Measurements from ENCODE around the gene KCTD1. TPM values are rescaled to one million over a fixed set of nuclear protein-coding genes. Genes with fewer than 3 reads are reported as not detected.
A peak's percentile ranks its signal among the peaks of the same experiment; 100 is the strongest.

KCTD1 gene
- total RNA-seq, 2 experiments from 2014 or later = 3.0 to 3.5 TPM

DNA sequence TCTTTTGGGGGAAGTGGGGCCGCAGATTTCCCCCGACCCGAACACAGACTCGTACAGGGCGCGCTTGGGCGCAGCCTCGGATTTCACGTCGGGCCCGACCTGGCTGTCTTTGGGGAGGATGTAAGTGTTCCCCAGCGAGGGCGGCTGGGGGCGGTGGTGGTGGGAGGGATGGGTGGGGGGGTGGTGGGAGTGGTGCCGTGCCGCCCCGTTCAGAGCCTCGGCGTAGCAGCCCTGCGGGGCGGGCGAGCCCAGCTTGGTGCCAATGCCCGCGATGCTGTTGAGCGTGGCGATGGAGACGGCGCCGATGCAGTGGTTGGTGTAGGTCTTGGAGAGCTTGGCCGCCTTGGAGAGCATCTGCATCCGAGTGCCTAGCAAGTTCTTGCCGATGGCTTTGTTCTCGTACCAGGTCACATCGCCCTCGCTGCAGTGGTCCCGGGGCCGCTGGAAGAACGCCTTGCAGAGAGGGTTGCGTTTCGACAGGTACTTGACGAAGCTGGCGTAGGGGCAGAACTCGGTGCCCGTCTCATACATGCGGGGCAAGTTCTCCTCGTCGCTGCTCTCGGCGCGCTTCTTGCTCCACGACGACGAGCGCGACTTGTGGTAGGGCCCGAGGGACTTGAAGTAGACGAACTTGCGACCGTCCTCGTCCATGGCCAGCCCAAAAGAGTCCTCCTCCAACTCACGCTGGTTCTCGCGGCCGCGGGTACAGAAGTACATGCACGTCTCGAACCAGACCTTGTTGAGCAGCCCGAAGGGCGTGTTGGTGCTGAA lies 1.3 kb downstream of the KCTD1 start:
- Mint-ChIP-seq H3K27ac (no peak overlapping the region), H3K27me3 (ENCODE audit: low read depth) (peaks cover 24% of the 10 kb centered on the region), H3K4me3 (peak overlapping the region; percentile 68), H3K36me3 (ENCODE audit: low read depth) (peaks cover 4% of the 10 kb centered on the region), H3K4me1 (ENCODE audit: low read depth) (peaks cover 26% of the 10 kb centered on the region), H3K9me3 (ENCODE audit: insufficient read depth) (no peaks in the 10 kb centered on the region)
- DNase-seq (no peak), ATAC-seq (no peak)
- ChIA-PET POLR2A (no interaction called here), CTCF (interaction anchor here (0.6 to 2.3 kb wide), 5 partner anchors 10 to 163 kb away, joined by 3 to 13 read pairs (median 5); no protein-coding TSS in a partner anchor)

DNA sequence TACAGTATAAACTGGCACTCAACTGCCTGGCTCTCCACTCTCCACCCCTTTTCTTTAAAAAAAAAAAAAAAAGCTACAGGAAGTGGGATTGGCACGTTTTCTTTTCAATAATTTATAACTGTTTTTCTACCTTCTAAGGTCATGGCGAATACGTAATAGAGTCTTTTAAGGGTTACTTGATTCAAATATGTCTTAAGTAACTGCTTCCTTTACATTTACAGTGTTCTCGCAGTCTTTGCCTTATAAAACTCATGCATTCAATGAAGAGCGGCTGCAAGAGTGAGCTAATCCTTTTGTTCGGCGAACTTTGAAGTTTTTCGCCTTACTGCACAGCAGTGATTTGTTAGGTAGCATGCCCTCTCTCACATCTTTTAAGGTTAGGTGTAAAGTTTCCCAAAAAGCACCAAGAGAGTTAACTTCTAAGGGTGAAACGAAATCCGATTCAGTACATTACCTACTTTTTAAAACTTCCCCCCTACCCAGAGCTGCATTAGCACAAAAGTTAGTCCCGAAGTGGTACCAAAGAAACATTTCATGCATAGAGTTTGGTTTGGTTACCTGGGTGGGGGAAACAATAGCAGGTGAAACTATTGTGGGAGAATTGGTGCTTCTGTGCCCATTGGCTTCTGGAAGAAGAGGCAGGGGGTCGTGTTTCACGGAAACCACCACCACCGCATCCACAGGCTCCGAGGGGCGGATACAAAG lies 2.0 kb downstream of the KCTD1 start:
- Mint-ChIP-seq H3K36me3 (ENCODE audit: low read depth) (peaks cover 4% of the 10 kb centered on the region), H3K27ac (no peak overlapping the region), H3K27me3 (ENCODE audit: low read depth) (peaks cover 17% of the 10 kb centered on the region), H3K9me3 (ENCODE audit: insufficient read depth) (no peaks in the 10 kb centered on the region), H3K4me3 (peak overlapping the region; percentile 25), H3K4me1 (ENCODE audit: low read depth) (peaks cover 26% of the 10 kb centered on the region)
- POLR2A ChIA-PET = no interaction called here
- CTCF ChIA-PET = no interaction called here
- no peak for DNase-seq
- ATAC-seq = no peak

DNA sequence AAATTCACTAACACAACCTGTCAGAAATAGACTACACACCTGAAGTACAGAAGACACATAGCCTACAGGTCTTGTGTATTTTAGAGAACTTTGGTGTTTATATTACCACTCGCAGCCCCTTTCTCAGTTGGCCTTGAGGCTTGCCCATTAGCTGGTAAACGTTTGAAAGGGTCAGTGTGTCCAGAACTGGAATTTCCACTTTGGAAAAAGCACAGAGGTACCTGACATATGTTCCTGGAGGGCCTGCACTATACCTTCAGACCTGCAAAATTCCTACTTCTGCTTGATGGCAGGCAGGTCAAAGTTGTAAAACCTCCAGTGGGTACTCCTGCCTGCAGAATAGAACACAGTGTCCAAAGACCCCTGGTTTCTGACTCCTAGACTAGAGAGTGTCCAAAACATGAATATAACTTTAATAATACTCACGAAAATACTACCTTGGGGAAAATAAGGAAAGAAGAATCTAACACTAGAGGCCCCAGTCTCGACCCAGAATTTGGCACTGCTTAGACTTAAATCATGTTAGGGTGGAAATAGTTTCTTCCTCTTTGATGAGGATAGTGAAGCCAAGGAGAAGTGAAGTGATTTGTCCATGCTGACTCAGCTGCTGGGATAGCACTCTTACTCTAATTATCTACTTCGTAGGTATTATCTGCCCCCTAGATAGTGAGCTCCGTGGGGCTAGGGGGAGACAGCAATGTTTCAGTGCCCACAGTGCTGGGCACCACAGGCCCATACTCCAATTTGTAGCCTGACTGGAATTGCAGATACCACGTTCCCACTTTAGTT lies 2.8 kb downstream of the KCTD1 start:
- no peak overlapping the region for H3K4me3 Mint-ChIP-seq
- H3K4me1 Mint-ChIP-seq (ENCODE audit: low read depth) = peaks cover 25% of the 10 kb centered on the region
- ChIA-PET CTCF (no interaction called here), POLR2A (no interaction called here)
- peaks cover 4% of the 10 kb centered on the region for H3K36me3 Mint-ChIP-seq (ENCODE audit: low read depth)
- DNase-seq (no peak), ATAC-seq (no peak)
- no peaks in the 10 kb centered on the region for H3K9me3 Mint-ChIP-seq (ENCODE audit: insufficient read depth)
- peaks cover 12% of the 10 kb centered on the region for H3K27me3 Mint-ChIP-seq (ENCODE audit: low read depth)
- H3K27ac Mint-ChIP-seq = no peak overlapping the region

DNA sequence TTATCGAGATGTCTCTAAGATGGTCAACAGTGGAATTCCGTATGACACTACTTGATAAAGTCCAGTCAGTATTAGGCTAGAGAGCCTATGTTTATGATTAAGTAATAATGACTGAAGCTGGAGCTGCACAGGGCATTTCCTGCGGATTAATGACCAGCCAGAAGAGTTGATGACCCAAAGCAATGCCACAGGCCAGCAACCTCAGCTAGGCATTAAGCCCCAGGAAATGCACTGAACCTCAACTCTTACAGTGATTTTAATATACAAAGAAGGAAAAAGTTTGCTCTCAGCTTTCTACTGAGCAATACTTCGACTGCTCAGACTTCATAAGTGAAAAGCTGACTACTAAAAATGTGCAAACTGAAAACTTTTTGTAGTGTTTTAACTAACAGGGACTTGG lies 3.9 kb downstream of the KCTD1 start:
- H3K4me1 Mint-ChIP-seq (ENCODE audit: low read depth) = peaks cover 18% of the 10 kb centered on the region
- no peak overlapping the region for H3K27ac Mint-ChIP-seq
- POLR2A ChIA-PET = no interaction called here
- no peaks in the 10 kb centered on the region for H3K9me3 Mint-ChIP-seq (ENCODE audit: insufficient read depth)
- H3K27me3 Mint-ChIP-seq (ENCODE audit: low read depth) = peaks cover 3% of the 10 kb centered on the region
- no peak overlapping the region for H3K4me3 Mint-ChIP-seq
- DNase-seq = no peak
- CTCF ChIA-PET = no interaction called here
- ATAC-seq = no peak
- peaks cover 4% of the 10 kb centered on the region for H3K36me3 Mint-ChIP-seq (ENCODE audit: low read depth)

DNA sequence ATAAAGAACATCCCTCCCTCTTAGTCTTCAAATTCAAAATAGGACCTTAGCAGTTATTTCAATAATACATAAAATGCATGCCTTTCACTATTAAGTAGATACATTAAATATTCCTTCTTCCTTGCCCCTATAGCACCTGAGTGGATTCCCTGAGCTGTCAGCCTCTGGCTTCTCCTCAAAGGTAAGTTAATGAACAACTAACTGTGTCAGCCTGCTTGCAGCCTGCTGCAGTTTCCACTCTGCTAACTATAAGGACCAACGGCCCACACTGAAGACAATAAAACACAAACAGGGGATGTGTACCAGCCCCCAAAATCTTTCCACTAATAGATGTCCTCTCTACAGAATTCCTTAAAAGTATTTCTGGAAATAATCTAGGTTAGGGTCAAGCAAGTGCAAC lies 5.0 kb downstream of the KCTD1 start:
- Mint-ChIP-seq H3K36me3 (ENCODE audit: low read depth) (peaks cover 4% of the 10 kb centered on the region), H3K9me3 (ENCODE audit: insufficient read depth) (no peaks in the 10 kb centered on the region), H3K27ac (no peak overlapping the region), H3K4me3 (no peak overlapping the region), H3K4me1 (ENCODE audit: low read depth) (peaks cover 25% of the 10 kb centered on the region), H3K27me3 (ENCODE audit: low read depth) (no peaks in the 10 kb centered on the region)
- DNase-seq (no peak), ATAC-seq (no peak)
- ChIA-PET POLR2A (no interaction called here), CTCF (no interaction called here)

DNA sequence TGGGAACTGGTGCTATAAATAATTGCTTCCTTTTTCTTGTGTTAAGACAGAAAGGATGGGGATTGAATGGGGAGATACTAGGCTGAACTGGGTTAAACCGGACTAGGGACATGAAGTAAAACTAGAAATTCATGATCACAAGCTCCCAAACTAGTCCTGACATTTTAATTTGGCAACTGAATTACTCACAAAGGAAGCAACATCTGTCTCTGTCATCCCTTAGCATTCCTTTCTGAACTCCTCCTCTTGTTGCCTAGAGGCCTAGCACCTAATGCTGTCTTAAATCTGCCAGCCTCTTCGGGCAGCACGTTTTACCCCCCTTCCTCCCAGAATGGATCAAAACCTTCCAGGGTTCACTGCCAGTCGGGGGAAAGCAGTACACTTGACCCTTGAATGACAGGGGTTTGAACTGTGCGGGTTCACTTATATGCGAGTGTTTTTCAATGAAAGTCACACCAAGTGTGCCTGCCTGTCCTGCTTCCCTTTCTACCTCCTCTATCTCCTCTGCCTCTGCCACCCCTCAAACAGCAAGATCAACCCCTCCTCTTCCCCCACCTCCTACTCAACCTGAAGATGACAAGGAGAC lies 8.2 kb downstream of the KCTD1 start:
- POLR2A ChIA-PET = no interaction called here
- Mint-ChIP-seq H3K4me1 (ENCODE audit: low read depth) (peaks cover 6% of the 10 kb centered on the region), H3K36me3 (ENCODE audit: low read depth) (no peaks in the 10 kb centered on the region), H3K27ac (no peak overlapping the region), H3K9me3 (ENCODE audit: insufficient read depth) (no peaks in the 10 kb centered on the region), H3K4me3 (no peak overlapping the region), H3K27me3 (ENCODE audit: low read depth) (no peaks in the 10 kb centered on the region)
- CTCF ChIA-PET = interaction anchor here (1.4 to 1.9 kb wide), 2 partner anchors 13 to 157 kb away, joined by 5 to 6 read pairs; no protein-coding TSS in a partner anchor
- no peak for ATAC-seq
- no peak for DNase-seq

DNA sequence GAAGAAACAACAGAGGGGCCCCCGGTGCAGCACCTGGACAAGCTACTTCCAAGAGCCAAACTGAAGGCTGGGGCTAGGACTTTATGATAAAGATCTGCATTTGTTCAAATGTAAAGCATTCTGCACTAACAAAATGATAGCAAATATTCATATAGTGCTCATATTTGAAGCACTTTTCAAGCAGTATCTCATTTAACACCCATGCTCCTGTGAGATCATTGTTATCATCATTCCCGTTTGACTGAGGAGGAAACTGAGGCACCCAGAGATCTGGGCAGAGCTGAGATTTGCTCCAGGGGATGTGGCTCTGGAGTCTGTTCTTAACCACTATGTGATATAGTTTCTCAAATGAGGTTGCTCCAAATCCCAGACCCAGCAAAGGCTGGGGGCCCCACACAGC lies 9.8 kb downstream of the KCTD1 start:
- CTCF ChIA-PET = no interaction called here
- no peaks in the 10 kb centered on the region for H3K9me3 Mint-ChIP-seq (ENCODE audit: insufficient read depth)

DNA sequence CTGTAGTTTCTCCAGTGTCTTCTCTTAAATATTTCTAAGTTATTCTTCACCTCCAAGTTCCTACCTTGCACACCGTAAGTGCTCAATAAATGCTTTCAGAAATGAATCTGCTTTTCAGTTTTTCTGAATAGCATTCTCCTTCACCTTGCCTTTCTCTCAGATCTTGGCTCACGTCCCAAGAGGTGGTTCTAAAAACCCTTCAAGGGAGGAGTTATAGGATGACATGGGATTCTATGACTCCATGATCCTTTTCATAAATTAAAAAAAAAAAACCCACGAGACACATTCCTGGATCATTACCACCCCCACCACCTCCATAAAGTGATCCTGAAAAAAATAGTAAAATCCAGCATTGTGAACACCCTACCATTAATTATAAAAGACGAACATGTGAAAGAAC lies 11.7 kb downstream of the KCTD1 start:
- POLR2A ChIA-PET = no interaction called here
- Mint-ChIP-seq H3K4me3 (no peak overlapping the region), H3K9me3 (ENCODE audit: insufficient read depth) (no peaks in the 10 kb centered on the region), H3K36me3 (ENCODE audit: low read depth) (no peaks in the 10 kb centered on the region), H3K27ac (no peak overlapping the region), H3K27me3 (ENCODE audit: low read depth) (no peaks in the 10 kb centered on the region), H3K4me1 (ENCODE audit: low read depth) (peaks cover 6% of the 10 kb centered on the region)
- ATAC-seq (no peak), DNase-seq (no peak)
- CTCF ChIA-PET = interaction anchor here (0.8 kb wide), 1 partner anchor 11 kb away, joined by 3 read pairs; no protein-coding TSS in a partner anchor

More for the DNA sequence above, 9.8 kb downstream of the KCTD1 start:
- H3K4me1 Mint-ChIP-seq (ENCODE audit: low read depth) = peaks cover 6% of the 10 kb centered on the region
- no peak for DNase-seq
- H3K4me3 Mint-ChIP-seq = no peak overlapping the region
- POLR2A ChIA-PET = no interaction called here
- no peak for ATAC-seq
- H3K36me3 Mint-ChIP-seq (ENCODE audit: low read depth) = no peaks in the 10 kb centered on the region
- no peaks in the 10 kb centered on the region for H3K27me3 Mint-ChIP-seq (ENCODE audit: low read depth)
- H3K27ac Mint-ChIP-seq = no peak overlapping the region

DNA sequence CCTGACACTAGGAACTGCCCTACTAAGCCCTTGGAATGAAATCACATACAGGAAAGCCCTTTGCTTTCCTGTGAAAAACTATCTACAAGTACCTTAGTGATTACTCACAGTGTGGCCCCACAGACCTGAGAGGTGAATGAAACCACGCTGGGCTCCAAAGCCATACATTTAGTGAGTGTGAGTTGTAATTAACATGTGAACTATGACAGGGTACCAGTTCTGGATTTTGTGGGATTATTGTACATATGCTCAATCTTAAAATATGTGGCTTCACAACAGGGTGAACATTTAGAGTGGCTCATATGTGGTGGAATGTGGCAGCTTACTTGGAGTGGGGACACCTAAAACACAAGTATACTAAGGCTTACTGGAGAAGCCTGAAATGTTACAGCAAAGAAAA lies 12.3 kb downstream of the KCTD1 start:
- CTCF ChIA-PET = no interaction called here
- no peak overlapping the region for H3K4me3 Mint-ChIP-seq
- H3K9me3 Mint-ChIP-seq (ENCODE audit: insufficient read depth) = no peaks in the 10 kb centered on the region
- DNase-seq = no peak
- peaks cover 6% of the 10 kb centered on the region for H3K4me1 Mint-ChIP-seq (ENCODE audit: low read depth)
- H3K27ac Mint-ChIP-seq = no peak overlapping the region
- H3K36me3 Mint-ChIP-seq (ENCODE audit: low read depth) = no peaks in the 10 kb centered on the region
- POLR2A ChIA-PET = no interaction called here
- H3K27me3 Mint-ChIP-seq (ENCODE audit: low read depth) = no peaks in the 10 kb centered on the region
- no peak for ATAC-seq

DNA sequence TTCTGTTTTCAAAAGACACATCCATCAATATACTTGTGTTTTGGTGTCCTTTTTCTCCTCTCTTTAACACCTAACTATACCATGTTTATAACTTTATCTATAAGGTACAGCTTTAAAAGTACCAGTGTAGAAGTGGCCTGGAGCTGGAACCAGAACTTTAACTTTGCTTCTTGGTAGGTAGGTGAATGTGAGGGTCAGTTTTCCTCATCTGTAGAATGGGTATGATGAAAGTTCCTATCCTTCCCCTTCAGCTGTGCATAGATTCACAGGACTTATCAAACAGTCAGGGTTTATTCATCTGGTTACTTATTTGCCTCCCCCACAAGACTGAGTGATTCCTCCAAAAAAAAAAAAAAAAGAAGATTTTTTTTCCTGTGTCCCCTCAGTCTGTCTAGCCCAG lies 12.7 kb downstream of the KCTD1 start:
- ChIA-PET CTCF (no interaction called here), POLR2A (no interaction called here)
- Mint-ChIP-seq H3K27me3 (ENCODE audit: low read depth) (no peaks in the 10 kb centered on the region), H3K4me1 (ENCODE audit: low read depth) (peaks cover 6% of the 10 kb centered on the region), H3K27ac (no peak overlapping the region), H3K9me3 (ENCODE audit: insufficient read depth) (no peaks in the 10 kb centered on the region), H3K36me3 (ENCODE audit: low read depth) (no peaks in the 10 kb centered on the region), H3K4me3 (no peak overlapping the region)
- DNase-seq = no peak
- no peak for ATAC-seq

DNA sequence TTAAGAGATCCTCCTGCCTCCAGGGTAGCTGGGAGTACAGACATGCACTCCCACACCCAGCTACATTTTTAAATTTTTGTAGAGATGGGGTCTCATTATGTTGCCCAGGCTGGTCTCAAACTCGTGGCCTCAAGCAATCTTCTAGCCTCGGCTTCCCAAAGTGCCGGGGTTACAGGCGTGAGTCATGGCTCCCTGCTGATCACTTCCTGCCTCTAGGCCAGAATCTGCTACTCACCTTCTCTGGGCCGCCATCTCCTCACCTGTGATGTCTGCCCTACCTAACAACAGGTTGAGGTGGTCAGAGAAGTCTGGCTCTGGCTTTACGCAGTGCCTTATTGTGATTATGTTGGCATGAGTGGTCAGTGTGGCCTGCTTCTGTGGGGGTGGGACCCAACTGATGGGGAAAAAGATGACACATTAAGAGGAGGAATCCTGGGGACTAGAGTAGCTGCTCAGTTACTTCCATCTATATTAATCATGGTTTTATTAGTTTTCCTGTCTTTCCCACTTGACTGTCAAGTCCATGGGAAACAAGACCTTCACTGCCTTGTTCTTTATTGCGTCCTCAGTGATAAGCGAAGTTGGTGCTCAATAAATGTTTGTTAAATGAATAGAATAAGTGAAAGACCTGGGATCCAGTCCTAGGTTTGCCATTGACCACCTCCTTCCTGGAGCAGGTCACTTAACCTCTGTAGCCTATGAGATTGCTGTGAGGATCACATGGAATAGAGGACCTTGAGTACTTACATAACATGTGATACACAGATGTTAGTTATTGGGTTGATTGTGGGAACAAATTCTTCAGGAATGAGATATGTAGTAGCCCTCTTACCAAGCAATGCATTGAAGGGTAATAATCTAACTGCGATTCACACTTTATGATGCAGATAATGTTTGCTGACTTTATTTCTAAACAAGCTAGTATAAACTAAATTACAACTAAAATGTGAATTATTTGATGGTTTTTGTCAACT lies 15.7 kb downstream of the KCTD1 start:
- CTCF ChIA-PET = no interaction called here
- H3K27me3 Mint-ChIP-seq (ENCODE audit: low read depth) = no peaks in the 10 kb centered on the region
- POLR2A ChIA-PET = no interaction called here
- H3K4me1 Mint-ChIP-seq (ENCODE audit: low read depth) = no peaks in the 10 kb centered on the region
- H3K9me3 Mint-ChIP-seq (ENCODE audit: insufficient read depth) = no peaks in the 10 kb centered on the region
- H3K4me3 Mint-ChIP-seq = no peak overlapping the region
- no peaks in the 10 kb centered on the region for H3K36me3 Mint-ChIP-seq (ENCODE audit: low read depth)
- ATAC-seq = no peak
- no peak overlapping the region for H3K27ac Mint-ChIP-seq
- DNase-seq = no peak

Data from activated CD8-positive, alpha-beta T cell treated with anti-CD3 and anti-CD28 coated beads, Interleukin-2, amount 10 ng/mL, durations not matched to agents 7 days and 5 days (primary cell).